Right hindlimb (tissue), 1 donor: ENCODE results near the gene NCF4.

Source experiments
- DNase-seq: peaks from one replicate; pipeline ENCODE4 v3.0.0-alpha.2; 2018

NCF4 gene

GRCh38 chr22:36860821-36861659 lies at the start of gene NCF4:
TSS of gene NCF4 (plus strand) at chr22:36861006. CDS start at chr22:36861172, 166 bp downstream.
- DNase-seq: peak; percentile 37

GRCh38 chr22:36811094-36811800 lies 49.6 kb upstream of the NCF4 start:
- DNase-seq: no peak

- DNase-seq: no peak
These were observed 46.0 kb upstream of the NCF4 start for GRCh38 chr22:36814801-36815200.

GRCh38 chr22:36815558-36816338 lies 45.1 kb upstream of the NCF4 start:
- no peak for DNase-seq

GRCh38 chr22:36816339-36816635 lies 44.5 kb upstream of the NCF4 start:
- DNase-seq: no peak

GRCh38 chr22:36816636-36817524 lies 43.9 kb upstream of the NCF4 start, which contains the start of gene PVALB:
TSS of gene PVALB (minus strand) at chr22:36817035. CDS start at chr22:36817005, 30 bp downstream.
- DNase-seq: peak; percentile 41

GRCh38 chr22:36817525-36817848 lies 43.3 kb upstream of the NCF4 start:
- no peak for DNase-seq

GRCh38 chr22:36818010-36818642 lies 42.7 kb upstream of the NCF4 start:
- no peak for DNase-seq

- no peak for DNase-seq
These were observed 41.7 kb upstream of the NCF4 start for GRCh38 chr22:36819112-36819511.

GRCh38 chr22:36822581-36822980 lies 38.2 kb upstream of the NCF4 start:
- DNase-seq: no peak

- peak; percentile 71 for DNase-seq
These were observed 37.5 kb upstream of the NCF4 start for GRCh38 chr22:36823186-36823839.

- DNase-seq: no peak
These were observed 36.2 kb upstream of the NCF4 start for GRCh38 chr22:36824655-36825054.

- no peak for DNase-seq
These were observed 34.5 kb upstream of the NCF4 start for GRCh38 chr22:36826262-36826661.

GRCh38 chr22:36828815-36829214 lies 32.0 kb upstream of the NCF4 start:
- DNase-seq: no peak

- no peak for DNase-seq
These were observed 31.3 kb upstream of the NCF4 start for GRCh38 chr22:36829370-36830002.

GRCh38 chr22:36830601-36831000 lies 30.2 kb upstream of the NCF4 start:
- no peak for DNase-seq

GRCh38 chr22:36831206-36831605 lies 29.6 kb upstream of the NCF4 start:
- DNase-seq: no peak

- DNase-seq: no peak
These were observed 29.1 kb upstream of the NCF4 start for GRCh38 chr22:36831717-36832116.

GRCh38 chr22:36833073-36833472 lies 27.7 kb upstream of the NCF4 start:
- no peak for DNase-seq

- no peak for DNase-seq
These were observed 24.9 kb upstream of the NCF4 start for GRCh38 chr22:36835903-36836302.
